H1 (cell line): ENCODE measurements around the gene NCAM1.

Source experiments
- MAFK ChIP-seq: IDR thresholded peaks from 2 replicates; pipeline ENCODE4 v1.6.1; 2012; ENCODE audit warnings: low read depth, mild to moderate bottlenecking, improper control_type of control experiment, low read length
- TF ChIP-seq, protein P1 (sequence below), 3 experiments: IDR thresholded peaks; 1 replicate in 2 of 3; 2 replicates in 1 of 3; pipeline versions ENCODE4 v1.5.1 to v1.6.1; 2011; ENCODE audit warnings: low read length in 3 of 3, mild to moderate bottlenecking in 3 of 3, inconsistent platforms in 2 of 3, low read depth in 1 of 3, moderate library complexity in 1 of 3; ENCODE audit not compliant: insufficient read depth in 1 of 3; ENCODE audit errors: control extremely low read depth in 1 of 3
- TF ChIP-seq, protein P2 (sequence below): IDR thresholded peaks from 2 replicates; pipeline ENCODE4 v1.6.1; 2011; ENCODE audit warnings: low read depth, mild to moderate bottlenecking, low read length; ENCODE audit not compliant: insufficient read depth

DNA sequence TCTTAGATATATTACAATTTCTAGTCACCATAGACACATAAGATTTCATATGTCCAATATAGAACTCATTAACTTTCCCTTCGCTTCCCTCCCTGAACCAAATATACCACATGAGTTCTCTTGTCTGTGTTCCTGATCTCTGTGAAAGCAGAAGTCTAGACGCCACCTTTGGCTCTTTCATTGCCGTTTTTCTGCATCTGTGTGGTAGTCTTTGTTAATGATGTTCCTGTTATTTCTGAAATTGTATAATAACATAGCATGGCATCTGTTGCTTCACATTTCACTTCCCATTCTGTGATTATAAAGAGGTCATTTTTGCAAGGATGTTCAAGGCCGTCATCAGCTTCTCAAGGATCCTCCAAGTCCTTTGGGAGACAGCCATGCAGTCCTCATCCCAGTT lies 58.5 kb downstream of the NCAM1 start:
- TF ChIP-seq, protein P1, sequence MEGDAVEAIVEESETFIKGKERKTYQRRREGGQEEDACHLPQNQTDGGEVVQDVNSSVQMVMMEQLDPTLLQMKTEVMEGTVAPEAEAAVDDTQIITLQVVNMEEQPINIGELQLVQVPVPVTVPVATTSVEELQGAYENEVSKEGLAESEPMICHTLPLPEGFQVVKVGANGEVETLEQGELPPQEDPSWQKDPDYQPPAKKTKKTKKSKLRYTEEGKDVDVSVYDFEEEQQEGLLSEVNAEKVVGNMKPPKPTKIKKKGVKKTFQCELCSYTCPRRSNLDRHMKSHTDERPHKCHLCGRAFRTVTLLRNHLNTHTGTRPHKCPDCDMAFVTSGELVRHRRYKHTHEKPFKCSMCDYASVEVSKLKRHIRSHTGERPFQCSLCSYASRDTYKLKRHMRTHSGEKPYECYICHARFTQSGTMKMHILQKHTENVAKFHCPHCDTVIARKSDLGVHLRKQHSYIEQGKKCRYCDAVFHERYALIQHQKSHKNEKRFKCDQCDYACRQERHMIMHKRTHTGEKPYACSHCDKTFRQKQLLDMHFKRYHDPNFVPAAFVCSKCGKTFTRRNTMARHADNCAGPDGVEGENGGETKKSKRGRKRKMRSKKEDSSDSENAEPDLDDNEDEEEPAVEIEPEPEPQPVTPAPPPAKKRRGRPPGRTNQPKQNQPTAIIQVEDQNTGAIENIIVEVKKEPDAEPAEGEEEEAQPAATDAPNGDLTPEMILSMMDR (IDR thresholded peaks at IDR 0.05; ENCODE audit: control extremely low read depth in 1 of 3, insufficient read depth in 1 of 3, low read depth in 1 of 3, low read length in 3 of 3) = no peak
- TF ChIP-seq, protein P2, sequence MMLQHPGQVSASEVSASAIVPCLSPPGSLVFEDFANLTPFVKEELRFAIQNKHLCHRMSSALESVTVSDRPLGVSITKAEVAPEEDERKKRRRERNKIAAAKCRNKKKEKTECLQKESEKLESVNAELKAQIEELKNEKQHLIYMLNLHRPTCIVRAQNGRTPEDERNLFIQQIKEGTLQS = no peak
- no peak for TF ChIP-seq MAFK
